A549 treated with Mapracorat at 1 μM for 4 hours (cell line): ENCODE results near the gene C1orf105. TPM values are rescaled to one million over a fixed set of nuclear protein-coding genes. Genes with fewer than 3 reads are reported as not detected.

Source experiments
- total RNA-seq: library from RNA; stranded (reverse); fragments of 200-300 nt; extraction: Qiagen RNA extraction; gene quantifications from 5 replicates; pipeline ENCODE4 v1.2.3, GENCODE V29; 2022

Gene C1orf105
- total RNA-seq: not detected in 5 replicates

GRCh38 chr1:172420385-172420784, at the start of gene C1orf105:
TSS of gene C1orf105 (plus strand) at chr1:172420685. CDS start at chr1:172420886, 201 bp downstream.

GRCh38 chr1:172443666-172444453, 23.4 kb downstream of the C1orf105 start, which contains the start of gene PIGC:
TSS of gene PIGC (minus strand) at chr1:172444069. CDS start at chr1:172442622, 1,447 bp downstream.

Other genes starting within 250 kb of the C1orf105 start
- 35.6 to 39.5 TPM (median 36.7 TPM) in 5 replicates for gene PIGC, start 23.4 kb downstream of the C1orf105 start, total RNA-seq
- 8.4 to 10.9 TPM (median 9.7 TPM) in 5 replicates for gene SUCO, start 112.5 kb downstream of the C1orf105 start, total RNA-seq
- not detected in 5 replicates for gene FASLG, start 238.4 kb downstream of the C1orf105 start, total RNA-seq